GM19468 (cell line): ENCODE data around the gene WBP1L.

Experiments used
- ATAC-seq: cut with Tn5 transposase; IDR thresholded peaks from one replicate; pipeline ENCODE4 v1.9.1; 2021; ENCODE audit warnings: mild to moderate bottlenecking, moderate library complexity, moderate number of reproducible peaks; ENCODE audit not compliant: unreplicated experiment; ENCODE audit errors: extremely low read depth

Gene WBP1L

DNA sequence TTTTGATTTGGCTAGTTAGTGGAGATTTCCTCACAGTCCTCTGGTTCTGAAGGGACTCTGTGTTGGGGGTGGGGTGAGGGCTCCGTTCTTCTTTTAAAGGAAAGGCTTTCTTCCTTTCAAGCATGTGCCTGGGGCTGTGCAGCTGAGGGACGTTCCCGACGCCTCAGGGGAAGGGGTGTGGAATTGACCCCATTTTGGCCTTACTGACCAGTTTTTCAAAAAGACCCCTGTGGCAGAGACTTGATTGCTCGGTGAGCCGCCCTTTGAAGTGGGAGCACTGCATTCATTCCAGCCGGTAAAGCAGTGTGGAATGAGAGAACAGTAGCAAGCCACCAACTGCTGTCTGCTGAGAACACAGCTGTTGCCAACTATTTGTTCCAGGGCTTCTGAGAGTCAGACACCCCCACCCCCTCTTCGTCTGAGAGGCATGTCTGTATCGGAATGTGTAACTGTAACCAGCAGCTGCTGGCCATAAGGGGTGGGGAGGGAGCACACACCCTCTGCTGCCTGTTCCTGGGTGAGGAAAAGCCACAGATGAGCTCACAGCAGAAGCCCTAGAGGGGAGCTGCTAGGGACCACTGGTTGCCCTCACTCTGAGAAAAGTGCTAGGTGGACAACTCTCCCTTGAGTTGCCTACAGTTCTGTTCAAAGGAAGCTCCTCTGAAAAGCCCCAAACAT is 33.2 kb downstream of the WBP1L start:
- no peak for ATAC-seq

DNA sequence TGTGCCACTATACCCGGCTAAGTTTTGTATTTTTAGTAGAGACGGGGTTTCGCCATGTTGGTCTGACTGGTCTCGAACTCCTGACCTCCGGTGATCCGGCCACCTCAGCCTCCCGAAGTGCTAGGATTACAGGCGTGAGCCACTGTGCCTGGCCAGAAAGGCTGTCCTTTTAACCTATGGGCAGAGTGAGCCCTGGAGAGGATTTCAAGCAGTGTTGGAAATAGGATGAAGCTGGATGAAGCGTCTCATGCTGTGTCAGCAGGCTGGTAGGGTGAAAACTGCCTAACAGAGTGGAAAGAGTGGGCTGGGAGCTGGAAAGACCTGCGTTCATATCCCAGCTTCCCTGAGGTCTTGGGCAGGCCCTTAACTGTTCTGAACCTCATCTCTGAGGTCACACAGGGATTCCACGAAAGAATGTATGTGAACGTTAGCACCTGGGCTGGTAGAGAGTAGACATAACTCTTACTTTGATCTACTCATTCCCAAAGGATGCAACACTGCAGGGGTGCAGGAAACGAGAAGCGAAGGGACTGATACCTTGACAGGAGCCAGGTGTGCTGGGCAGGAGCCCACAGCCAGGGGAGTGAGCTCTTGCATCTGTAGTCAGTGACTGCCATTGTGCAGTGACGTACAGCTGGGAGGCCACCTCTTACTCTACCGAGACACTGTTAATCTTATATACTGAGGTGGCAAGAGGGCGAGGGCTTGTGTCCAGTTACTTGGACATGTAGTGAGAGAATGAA is 34.1 kb downstream of the WBP1L start:
- ATAC-seq, result no peak

DNA sequence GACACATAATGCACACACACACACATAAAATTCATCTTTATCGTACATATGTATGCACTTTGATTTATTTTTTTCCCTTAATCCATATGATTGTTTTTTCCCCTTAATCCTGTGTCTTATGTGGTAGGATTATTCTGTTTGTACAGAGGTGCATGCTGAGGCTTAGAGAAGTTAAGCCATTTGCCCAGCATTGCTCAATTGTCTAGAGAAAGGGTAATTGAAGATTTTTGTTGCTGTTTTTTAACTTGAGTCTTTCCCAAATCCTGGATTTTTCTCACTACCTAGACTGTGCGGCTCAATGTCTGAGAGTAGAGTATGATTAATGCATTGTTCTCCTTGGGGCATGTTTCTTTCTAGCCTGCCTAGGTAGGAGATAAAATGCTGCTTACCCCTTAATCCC is 35.0 kb downstream of the WBP1L start:
- ATAC-seq, result no peak

DNA sequence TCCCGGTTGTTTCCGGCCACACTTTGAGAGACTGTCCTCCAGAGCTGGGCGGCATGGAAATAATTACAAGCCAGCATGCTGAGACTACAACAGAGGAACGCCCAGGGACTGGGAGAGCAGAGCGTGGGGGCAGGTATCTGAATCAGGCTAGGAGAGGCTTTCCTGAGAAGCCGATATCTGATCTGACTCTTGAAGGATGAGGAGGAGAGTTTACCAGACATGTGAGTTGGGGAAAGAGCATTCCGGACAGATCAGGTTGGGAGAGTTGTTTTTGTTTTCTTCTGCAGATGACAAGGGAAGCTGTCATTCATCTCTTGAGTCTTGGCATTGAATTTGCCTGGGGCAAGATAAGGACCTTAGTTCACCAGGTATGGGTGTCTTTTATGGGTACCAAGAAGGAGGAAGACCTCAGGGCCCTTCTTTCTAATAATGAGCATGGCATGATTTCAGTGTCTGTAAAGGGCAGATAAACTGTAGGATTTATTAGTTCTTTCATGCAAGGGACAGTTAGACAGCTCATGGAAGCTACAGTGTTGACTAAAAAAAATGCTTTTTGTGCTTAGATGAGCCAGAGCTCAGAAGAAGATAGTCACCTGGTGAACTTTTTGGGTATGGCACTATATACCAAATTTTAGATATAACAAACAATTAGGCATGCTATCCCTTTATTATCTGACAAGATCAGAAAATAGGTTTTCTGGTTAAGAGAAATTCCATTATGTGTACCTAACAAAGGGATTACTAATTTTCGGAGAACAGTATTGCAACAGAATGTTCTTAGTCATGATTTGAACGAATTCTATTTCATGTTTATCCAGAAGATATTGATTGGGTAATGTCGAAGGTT is 36.2 kb downstream of the WBP1L start:
- ATAC-seq, result no peak

DNA sequence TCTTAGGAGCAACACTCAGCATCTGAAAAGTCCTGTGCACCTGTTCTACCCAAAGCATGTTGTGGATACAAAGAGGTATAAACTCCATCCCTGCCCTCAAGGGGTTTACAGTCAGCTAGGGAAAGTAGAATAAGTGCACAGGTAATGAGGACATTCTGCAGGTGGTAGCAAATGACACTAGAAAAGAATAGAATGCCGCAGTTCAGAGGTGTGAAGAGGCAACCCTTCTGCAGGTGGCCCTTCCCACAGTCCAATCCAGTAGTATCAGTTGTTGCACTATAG is 36.7 kb downstream of the WBP1L start:
- ATAC-seq, result no peak

DNA sequence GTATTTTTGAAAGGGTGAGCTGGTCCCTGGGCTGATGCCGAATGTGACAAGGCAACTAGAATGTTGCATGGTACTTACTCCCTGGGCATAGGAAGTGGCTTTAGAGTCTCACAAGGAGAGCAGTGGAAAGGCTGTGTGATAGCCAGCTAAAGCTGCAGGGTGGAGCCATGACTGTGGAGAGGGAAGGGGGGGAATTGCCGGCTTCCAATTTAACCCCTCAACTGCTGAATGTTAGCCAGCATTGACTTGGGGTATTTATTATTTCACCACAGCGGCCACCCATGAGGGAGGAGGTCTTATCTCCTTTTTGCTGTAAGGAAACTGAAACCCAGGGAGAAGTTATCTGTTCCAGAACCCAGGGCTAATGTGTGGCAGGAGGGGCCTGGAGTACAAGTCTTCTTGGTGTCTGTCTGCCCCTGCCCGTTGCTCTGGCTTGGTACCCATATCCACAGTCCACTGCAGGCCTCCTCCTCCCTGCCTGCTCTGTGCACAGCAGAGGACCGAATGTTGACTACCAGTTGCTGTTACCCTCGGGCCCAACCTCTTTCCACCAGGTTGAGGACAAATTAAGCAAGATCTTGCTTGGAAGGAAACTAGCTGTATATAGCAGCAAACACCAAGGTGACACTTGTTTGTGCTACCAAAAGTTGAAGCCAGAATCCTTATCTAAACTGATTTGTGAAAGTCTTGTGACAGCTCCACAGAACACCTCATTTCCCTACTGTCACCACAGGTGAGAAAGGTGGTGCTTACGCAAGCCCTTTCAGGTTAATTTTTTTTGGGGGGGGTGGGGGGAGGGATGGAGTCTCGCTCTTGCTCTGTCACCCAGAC is 37.6 kb downstream of the WBP1L start:
- ATAC-seq, result no peak

DNA sequence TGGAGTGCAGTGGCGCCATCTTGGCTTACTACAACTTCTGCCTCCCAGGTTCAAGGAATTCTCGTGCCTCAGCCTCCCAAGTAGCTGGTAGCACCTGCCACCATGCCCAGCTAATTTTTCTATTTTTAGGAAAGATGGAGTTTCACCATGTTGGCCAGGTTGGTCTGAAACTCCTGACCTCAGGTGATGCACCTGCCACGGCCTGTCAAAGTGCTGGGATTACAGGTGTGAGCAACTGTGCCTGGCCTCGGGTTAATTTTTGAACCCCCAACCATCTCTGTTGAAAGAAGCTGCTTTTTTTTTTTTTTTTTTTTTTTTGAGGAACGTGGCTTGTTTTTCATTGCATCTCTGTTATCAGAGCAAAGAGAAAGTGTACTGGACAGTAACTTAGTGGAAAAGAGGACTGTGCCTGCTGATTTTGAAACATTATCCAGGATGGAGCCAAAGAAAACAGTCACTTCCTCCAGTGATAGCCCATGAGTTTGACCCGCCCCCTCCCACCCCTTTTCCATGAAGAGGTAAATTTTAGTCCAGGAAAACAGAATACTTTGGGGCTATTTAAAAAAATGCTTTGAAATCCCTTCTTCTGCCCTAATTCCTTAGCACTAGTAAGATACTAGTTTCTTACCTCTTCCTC is 38.3 kb downstream of the WBP1L start:
- no peak for ATAC-seq

DNA sequence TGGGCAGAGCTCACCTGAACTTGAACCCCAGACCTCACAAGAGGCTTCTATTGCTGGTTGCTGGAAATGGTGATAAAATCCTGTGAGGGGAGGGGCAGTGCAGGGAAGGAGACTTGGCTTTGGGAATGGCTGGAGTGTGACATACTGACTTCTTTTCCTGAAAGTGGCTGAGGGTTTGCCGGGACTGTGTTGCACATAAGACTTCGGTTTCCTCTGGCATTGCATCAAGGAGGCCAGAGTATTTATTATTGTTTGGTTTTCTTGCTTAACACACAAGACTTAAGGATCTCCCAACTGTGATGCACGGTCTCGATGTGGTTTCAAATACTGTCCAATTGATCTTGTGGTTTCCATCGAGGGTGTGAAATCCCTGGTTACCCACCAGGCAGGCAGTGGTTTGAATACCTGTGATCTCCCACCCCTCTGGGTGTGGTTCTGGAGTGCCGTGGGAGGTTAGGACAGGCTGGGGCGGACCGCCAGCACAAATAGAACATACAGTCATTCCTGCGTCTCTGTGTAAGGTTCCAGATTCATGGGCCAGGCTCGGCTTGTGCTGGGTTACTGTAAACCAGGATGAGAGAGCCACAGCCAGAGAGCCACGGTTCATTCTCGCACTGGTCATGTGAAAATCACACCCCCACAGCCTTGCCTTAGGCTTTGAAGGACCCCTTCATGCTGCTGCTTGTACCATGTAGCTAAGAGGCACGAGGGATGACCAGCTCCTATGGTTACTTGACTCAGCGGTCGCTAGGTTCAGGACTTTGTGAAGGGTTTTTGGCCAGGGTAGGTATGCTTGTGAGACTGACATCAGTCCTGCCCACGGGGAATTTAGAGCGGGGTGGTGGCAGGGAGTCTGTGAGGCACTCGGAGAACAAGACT is 39.2 kb downstream of the WBP1L start:
- no peak for ATAC-seq

DNA sequence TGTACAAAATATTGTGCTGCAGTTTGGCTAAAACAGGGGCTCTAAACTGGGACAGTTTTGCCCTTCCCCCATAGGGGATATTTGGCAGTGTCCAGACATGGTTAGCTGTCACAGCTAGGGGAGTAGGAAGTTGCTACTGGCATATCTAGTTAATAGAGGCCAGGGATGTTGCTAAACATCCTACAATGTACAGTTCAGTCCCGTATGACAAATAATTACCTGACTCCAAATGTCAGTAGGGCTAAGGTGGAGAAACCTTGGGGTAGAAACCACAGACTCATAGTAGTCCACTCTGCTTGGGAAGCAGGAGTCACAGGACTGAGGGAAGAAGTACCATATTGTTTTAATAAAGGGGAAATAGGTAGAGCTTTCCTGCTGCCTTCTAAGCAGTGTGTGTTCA is 39.8 kb downstream of the WBP1L start:
- no peak for ATAC-seq

DNA sequence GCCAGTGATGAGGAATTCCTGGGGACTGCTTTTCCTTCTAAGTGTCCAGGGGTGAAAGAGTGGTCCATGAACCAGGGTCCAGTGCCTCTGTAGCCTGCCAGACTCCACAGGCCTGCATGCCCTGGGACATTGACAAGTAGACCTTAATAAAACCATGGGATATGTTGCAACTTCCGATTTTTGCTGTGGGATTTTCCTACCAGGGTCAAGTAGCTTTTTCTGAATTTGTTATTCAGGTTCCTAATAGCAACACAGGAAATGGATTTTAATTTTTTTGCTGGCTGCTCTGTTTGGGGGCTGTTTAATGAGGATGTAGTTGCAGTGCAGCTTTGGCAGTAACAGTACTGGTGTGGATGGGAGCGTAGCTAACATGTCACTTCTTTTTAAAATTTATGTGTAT is 42.1 kb downstream of the WBP1L start:
- no peak for ATAC-seq

DNA sequence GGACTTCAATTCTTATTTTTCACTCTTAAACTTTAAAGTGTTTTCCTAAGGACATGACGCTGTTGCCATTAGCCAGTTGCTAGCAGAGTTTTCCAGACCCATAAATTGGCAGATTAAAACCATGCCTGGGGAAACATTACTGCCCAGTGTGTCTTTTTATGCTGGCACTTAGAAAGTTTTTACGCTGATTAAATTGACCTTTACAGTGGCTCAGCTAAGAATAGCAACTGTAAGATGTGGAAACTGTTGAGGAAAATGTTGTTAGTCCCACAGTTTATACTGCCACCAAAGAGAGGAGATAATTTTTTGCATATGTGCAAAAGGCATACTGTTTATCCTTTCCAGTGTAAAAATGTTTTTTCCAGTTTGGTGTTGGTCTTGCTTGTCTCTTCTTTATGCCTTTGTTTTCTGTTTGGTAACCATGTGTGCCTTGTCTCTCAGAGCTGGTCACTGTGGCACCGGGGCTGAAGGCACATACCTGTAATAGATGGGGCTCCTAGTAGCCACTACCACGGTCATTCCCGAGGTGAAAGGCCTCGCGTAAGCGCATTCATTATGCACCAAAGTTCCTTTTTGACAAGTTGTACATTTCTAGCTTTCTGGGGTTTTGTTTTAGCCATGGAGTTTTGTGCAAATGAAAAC is 48.1 kb downstream of the WBP1L start:
- no peak for ATAC-seq

DNA sequence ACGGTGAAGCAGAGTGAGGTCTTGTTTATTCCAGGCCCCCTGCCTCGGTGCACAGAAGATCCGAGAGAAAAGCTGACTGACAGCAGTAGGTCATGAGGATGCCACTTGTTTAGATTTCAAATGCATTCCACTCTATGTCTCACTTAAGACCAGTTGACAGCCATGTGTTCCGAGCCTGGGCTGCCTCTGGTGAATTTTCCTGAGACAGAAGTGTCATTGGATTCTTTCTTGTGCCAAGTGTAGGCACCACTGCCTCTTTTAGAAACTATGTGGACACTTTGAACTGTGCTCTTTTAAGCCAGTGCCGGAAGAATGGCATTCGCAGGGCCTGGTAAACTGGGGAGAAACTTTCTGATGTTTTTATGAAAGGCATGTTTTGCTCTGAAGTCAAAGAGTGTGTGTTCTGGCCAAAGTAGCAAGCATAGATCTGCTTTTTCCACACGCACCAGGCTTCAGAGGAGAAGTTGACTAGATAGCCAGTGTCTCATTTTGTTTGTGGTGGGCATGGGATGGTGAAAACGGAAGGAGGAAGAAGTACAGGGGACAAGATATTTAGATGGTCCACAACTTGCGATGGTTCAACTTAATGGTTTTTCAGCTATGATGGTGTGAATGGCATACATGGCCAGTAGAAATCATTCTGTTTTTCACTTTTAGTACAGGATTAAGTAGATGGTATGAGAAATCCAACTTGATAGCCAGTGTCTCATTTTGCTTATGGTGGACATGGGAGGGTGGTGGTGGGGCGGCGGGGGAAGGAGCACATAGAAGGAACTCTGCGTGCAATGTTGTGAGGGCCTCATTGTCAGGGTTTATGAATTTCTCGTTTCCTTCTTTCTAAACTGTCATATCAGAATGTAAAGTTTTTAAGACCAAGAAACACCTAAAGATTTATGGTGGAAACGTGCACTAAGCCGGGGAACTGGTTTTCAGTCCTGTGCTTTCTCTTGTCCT is 52.0 kb downstream of the WBP1L start:
- ATAC-seq, result no peak

DNA sequence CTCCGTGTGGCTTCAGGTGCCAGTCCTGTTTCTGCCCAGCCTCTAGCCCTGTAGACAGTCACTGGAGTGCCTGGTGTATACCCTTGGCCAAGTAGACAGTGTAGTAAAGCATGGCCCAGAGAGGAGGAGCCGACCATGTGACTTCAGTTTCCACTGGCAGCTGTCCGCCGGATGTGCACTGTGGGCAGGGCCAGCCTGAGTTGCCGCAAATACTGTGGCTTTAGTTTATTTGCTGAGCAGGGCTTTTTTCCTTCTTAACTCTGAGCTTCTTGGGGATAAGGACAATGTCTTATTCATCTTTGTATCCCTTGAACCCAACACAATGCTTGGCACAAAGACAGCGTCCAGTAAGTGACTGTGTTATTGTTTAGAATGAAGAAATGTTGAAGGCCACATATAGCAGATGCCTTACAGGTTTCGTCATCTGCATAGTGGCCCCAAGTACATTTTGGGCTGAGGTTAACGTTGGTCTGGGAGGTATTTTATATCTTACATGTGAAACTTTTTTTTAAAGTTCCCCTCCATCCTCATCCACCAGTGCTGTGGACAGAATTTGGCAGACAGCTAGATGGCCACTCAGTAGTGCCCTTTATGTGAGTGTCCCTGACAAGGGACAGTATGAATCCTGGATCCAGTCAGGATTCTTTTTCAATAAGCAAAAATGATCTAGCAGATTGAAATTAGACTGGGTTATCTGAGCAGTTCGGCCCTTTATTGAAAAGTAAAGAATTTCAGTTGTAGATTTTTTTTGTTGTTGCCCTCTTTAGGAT is 52.8 kb downstream of the WBP1L start:
- ATAC-seq, result peak; percentile 87

DNA sequence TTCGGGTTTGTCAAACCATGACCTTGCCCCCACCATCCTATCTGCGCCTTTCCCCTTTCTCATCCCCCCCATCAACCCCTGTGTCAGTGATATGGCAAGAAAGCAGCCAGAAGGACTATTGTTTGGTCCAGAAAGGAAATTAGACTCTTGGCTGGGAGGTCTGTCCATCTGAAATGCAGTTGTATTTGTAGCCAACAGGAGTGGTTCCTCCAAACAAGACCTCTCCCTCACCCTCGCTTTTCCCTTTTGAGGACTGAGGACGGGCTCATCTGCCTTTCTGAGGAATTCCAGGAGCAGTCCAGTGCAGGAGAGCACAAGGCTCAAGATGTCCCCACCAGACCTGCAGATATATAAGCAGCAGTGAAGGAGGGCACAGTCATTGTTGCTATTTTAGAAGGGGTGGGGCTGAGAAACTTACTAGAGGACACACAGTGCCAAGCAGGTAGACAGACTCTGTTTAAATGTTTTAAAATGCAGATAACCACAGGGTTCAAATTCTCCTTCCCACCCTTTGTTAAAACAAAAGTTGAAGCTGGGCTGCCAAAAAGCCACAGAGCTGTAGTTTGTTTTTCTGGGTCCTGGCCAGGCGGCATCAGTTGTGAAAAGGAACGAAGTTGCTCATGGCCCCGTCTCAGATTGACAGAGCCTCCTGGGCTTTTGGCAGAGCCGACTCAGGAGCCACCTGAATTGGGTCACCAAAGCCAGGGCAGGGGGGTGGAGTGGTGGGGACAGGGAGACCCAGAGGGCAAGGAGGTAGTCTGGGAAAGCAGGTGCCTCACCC is 56.1 kb downstream of the WBP1L start:
- no peak for ATAC-seq

DNA sequence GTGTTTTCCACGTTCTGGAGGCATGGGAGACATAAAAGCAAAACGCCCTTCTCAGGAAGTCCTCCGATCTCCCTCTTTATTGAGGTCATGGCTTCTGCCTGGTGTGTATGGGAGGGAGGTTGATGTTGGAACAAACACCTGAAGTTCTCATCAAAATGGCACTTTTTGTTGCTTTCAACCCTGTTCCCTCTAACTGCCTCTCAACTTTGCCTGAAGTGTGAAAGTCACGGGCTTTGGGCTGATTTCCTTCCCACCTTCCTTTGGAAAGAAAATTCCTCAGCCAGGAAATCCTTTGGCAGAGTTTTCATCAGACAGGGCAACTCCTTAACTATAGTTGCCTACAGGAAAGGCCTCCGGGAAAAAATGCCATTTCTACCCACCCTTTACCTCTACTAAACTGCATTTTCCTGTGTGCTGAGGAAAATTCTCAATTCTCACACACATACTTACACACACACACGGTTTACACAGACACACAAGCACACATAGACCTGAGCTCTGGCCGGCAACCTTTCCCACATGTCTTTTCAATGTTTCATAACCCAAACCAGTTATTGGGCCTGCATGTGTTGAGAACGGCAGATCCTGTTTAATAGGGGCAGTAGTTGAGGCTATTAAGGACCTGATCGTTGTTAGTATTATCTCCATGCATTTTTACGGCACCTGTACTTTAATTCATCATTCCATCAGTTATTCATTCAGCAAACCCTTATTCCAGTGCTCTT is 57.0 kb downstream of the WBP1L start:
- ATAC-seq, result no peak
